ENCODE results near the gene CHMP5.
"Not testable (repeated sequence)": the region's sequence is repeated elsewhere in the genome, so short reads cannot be mapped to it uniquely, and the experiment has no call there.

The CHMP5 gene

GRCh38 chr9:33317136-33317535, 52.3 kb downstream of the CHMP5 start:
- not testable (repeated sequence) for H3K9me3 ChIP-seq (ENCODE audit: control insufficient read depth, insufficient read depth, low read depth, low read length); H3K4me1 ChIP-seq (ENCODE audit: control insufficient read depth, insufficient read depth, low read length); H3K27me3 ChIP-seq (ENCODE audit: control insufficient read depth, insufficient read depth, low read length); H3K27ac ChIP-seq (ENCODE audit: low read depth, low read length); H3K4me3 ChIP-seq (ENCODE audit: low read depth, low read length); H3K9ac ChIP-seq (ENCODE audit: low read length)
- peaks cover 78% of the 10 kb centered on the region for H3K36me3 ChIP-seq (ENCODE audit: control insufficient read depth, insufficient read depth, low read length)

- Histone ChIP-seq H3K4me1 (ENCODE audit: control insufficient read depth, insufficient read depth, low read length) (no peaks in the 10 kb centered on the region), H3K9me3 (ENCODE audit: control insufficient read depth, insufficient read depth, low read depth, low read length) (no peaks in the 10 kb centered on the region), H3K36me3 (ENCODE audit: control insufficient read depth, insufficient read depth, low read length) (peaks cover 78% of the 10 kb centered on the region), H3K27ac (ENCODE audit: low read depth, low read length) (no peak overlapping the region), H3K4me3 (ENCODE audit: low read depth, low read length) (no peak overlapping the region), H3K9ac (ENCODE audit: low read length) (no peak overlapping the region), H3K27me3 (ENCODE audit: control insufficient read depth, insufficient read depth, low read length) (no peaks in the 10 kb centered on the region)
Observed at GRCh38 chr9:33318225-33318624, 53.4 kb downstream of the CHMP5 start.

GRCh38 chr9:33318781-33319180, 53.9 kb downstream of the CHMP5 start:
- Histone ChIP-seq H3K9ac (ENCODE audit: low read length) (no peak overlapping the region), H3K27ac (ENCODE audit: low read depth, low read length) (no peak overlapping the region), H3K4me1 (ENCODE audit: control insufficient read depth, insufficient read depth, low read length) (no peaks in the 10 kb centered on the region), H3K36me3 (ENCODE audit: control insufficient read depth, insufficient read depth, low read length) (peaks cover 73% of the 10 kb centered on the region), H3K4me3 (ENCODE audit: low read depth, low read length) (no peak overlapping the region), H3K9me3 (ENCODE audit: control insufficient read depth, insufficient read depth, low read depth, low read length) (no peaks in the 10 kb centered on the region), H3K27me3 (ENCODE audit: control insufficient read depth, insufficient read depth, low read length) (no peaks in the 10 kb centered on the region)

- Histone ChIP-seq H3K9ac (ENCODE audit: low read length) (no peak overlapping the region), H3K4me3 (ENCODE audit: low read depth, low read length) (no peak overlapping the region), H3K36me3 (ENCODE audit: control insufficient read depth, insufficient read depth, low read length) (peaks cover 69% of the 10 kb centered on the region), H3K27me3 (ENCODE audit: control insufficient read depth, insufficient read depth, low read length) (no peaks in the 10 kb centered on the region), H3K4me1 (ENCODE audit: control insufficient read depth, insufficient read depth, low read length) (no peaks in the 10 kb centered on the region), H3K27ac (ENCODE audit: low read depth, low read length) (no peak overlapping the region), H3K9me3 (ENCODE audit: control insufficient read depth, insufficient read depth, low read depth, low read length) (0 out of 2 replicates have a peak, but pooled peaks cover 2% of the 10 kb centered on the region)
Observed at GRCh38 chr9:33320230-33320567, 55.4 kb downstream of the CHMP5 start.

- Histone ChIP-seq H3K4me3 (ENCODE audit: low read depth, low read length) (no peak overlapping the region), H3K9me3 (ENCODE audit: control insufficient read depth, insufficient read depth, low read depth, low read length) (0 out of 2 replicates have a peak, but pooled peaks cover 2% of the 10 kb centered on the region), H3K27ac (ENCODE audit: low read depth, low read length) (no peak overlapping the region), H3K27me3 (ENCODE audit: control insufficient read depth, insufficient read depth, low read length) (no peaks in the 10 kb centered on the region), H3K4me1 (ENCODE audit: control insufficient read depth, insufficient read depth, low read length) (no peaks in the 10 kb centered on the region), H3K9ac (ENCODE audit: low read length) (no peak overlapping the region), H3K36me3 (ENCODE audit: control insufficient read depth, insufficient read depth, low read length) (peaks cover 65% of the 10 kb centered on the region)
Observed at GRCh38 chr9:33320568-33321261, 55.9 kb downstream of the CHMP5 start.

GRCh38 chr9:33329117-33329563, 64.3 kb downstream of the CHMP5 start:
- Histone ChIP-seq H3K4me3 (ENCODE audit: low read depth, low read length) (no peak overlapping the region), H3K9me3 (ENCODE audit: control insufficient read depth, insufficient read depth, low read depth, low read length) (0 out of 2 replicates have a peak, but pooled peaks cover 2% of the 10 kb centered on the region), H3K27me3 (ENCODE audit: control insufficient read depth, insufficient read depth, low read length) (no peaks in the 10 kb centered on the region), H3K36me3 (ENCODE audit: control insufficient read depth, insufficient read depth, low read length) (peaks cover 60% of the 10 kb centered on the region), H3K27ac (ENCODE audit: low read depth, low read length) (no peak overlapping the region), H3K9ac (ENCODE audit: low read length) (no peak overlapping the region), H3K4me1 (ENCODE audit: control insufficient read depth, insufficient read depth, low read length) (no peaks in the 10 kb centered on the region)

GRCh38 chr9:33329979-33330378, 65.1 kb downstream of the CHMP5 start:
- no peak overlapping the region for H3K27ac ChIP-seq (ENCODE audit: low read depth, low read length)
- no peaks in the 10 kb centered on the region for H3K4me1 ChIP-seq (ENCODE audit: control insufficient read depth, insufficient read depth, low read length)
- H3K9ac ChIP-seq (ENCODE audit: low read length): no peak overlapping the region
- no peaks in the 10 kb centered on the region for H3K27me3 ChIP-seq (ENCODE audit: control insufficient read depth, insufficient read depth, low read length)
- peaks cover 64% of the 10 kb centered on the region for H3K36me3 ChIP-seq (ENCODE audit: control insufficient read depth, insufficient read depth, low read length)
- H3K4me3 ChIP-seq (ENCODE audit: low read depth, low read length): no peak overlapping the region
- H3K9me3 ChIP-seq (ENCODE audit: control insufficient read depth, insufficient read depth, low read depth, low read length): no peaks in the 10 kb centered on the region

GRCh38 chr9:33331377-33331891, 66.6 kb downstream of the CHMP5 start:
- no peaks in the 10 kb centered on the region for H3K4me1 ChIP-seq (ENCODE audit: control insufficient read depth, insufficient read depth, low read length)
- no peaks in the 10 kb centered on the region; the same call in 1 of the 2 replicates for H3K9me3 ChIP-seq (ENCODE audit: control insufficient read depth, insufficient read depth, low read depth, low read length)
- no peak overlapping the region for H3K9ac ChIP-seq (ENCODE audit: low read length)
- H3K27me3 ChIP-seq (ENCODE audit: control insufficient read depth, insufficient read depth, low read length): no peaks in the 10 kb centered on the region
- H3K27ac ChIP-seq (ENCODE audit: low read depth, low read length): no peak overlapping the region
- H3K36me3 ChIP-seq (ENCODE audit: control insufficient read depth, insufficient read depth, low read length): peaks cover 73% of the 10 kb centered on the region
- no peak overlapping the region for H3K4me3 ChIP-seq (ENCODE audit: low read depth, low read length)

Data from HUES6 (cell line).